SK-N-SH (cell line): ENCODE results near the gene TP53AIP1.

ENCODE experiments used
- CTCF ChIP-seq: fragments of 200-600 bp; sonication (generic); IDR thresholded peaks from 2 replicates; pipeline ENCODE4 v1.6.1; 2017; ENCODE audit warnings: antibody characterized with exemption, mild to moderate bottlenecking, moderate library complexity
- EP300 ChIP-seq, 2 experiments: IDR thresholded peaks; 2 replicates each; pipeline versions ENCODE4 v1.4.0 to v1.6.1; 2012; ENCODE audit warnings: borderline replicate concordance in 1 of 2, low read depth in 1 of 2, low read length in 1 of 2
- EZH2phosphoT487 ChIP-seq: fragments of 200-600 bp; sonication (generic); IDR thresholded peaks from 2 replicates; pipeline ENCODE4 v1.6.1; 2017; ENCODE audit warnings: low read depth, mixed run types, mild to moderate bottlenecking, antibody characterized with exemption, moderate library complexity, borderline replicate concordance
- FOXJ3 ChIP-seq: sonication (generic); formaldehyde crosslinking; IDR thresholded peaks from 2 replicates; pipeline ENCODE4 v1.5.1; 2020; ENCODE audit warnings: mild to moderate bottlenecking, missing genetic modification reagents
- FOXM1 ChIP-seq: IDR thresholded peaks from 2 replicates; pipeline ENCODE4 v1.4.0; 2012; ENCODE audit warnings: low read depth, mild to moderate bottlenecking
- MAX ChIP-seq: IDR thresholded peaks from 2 replicates; pipeline ENCODE4 v1.4.0; 2012; ENCODE audit warnings: low read depth
- MXI1 ChIP-seq: IDR thresholded peaks from 2 replicates; pipeline ENCODE4 v1.6.1; 2012; ENCODE audit warnings: mild to moderate bottlenecking, low read depth, low read length, improper control_type of control experiment
- POLR2AphosphoS5 ChIP-seq: IDR thresholded peaks from 2 replicates; pipeline ENCODE4 v1.6.1; 2012; ENCODE audit warnings: low read depth, low read length
- RCOR1 ChIP-seq: fragments of 150-350 bp; IDR thresholded peaks from 2 replicates; pipeline ENCODE4 v1.6.1; 2017; ENCODE audit warnings: antibody characterized with exemption, low read length
- REST ChIP-seq: IDR thresholded peaks from 2 replicates; pipeline ENCODE4 v1.6.1; 2012; ENCODE audit warnings: mild to moderate bottlenecking, low read depth, low read length, moderate library complexity
- RXRA ChIP-seq: IDR thresholded peaks from 2 replicates; pipeline ENCODE4 v1.4.0; 2012; ENCODE audit warnings: low read depth, mild to moderate bottlenecking, borderline replicate concordance
- TEAD4 ChIP-seq: IDR thresholded peaks from 2 replicates; pipeline ENCODE4 v1.4.0; 2012; ENCODE audit warnings: mild to moderate bottlenecking, borderline replicate concordance; ENCODE audit not compliant: insufficient read depth
- USF1 ChIP-seq: IDR thresholded peaks from 2 replicates; pipeline ENCODE4 v1.4.0; 2012; ENCODE audit warnings: low read depth, borderline replicate concordance

- no peak for TF ChIP-seq CTCF
- no peak for TF ChIP-seq POLR2AphosphoS5
- no peak for TF ChIP-seq RCOR1
- no peak for TF ChIP-seq RXRA
- no peak for TF ChIP-seq REST
- no peak for TF ChIP-seq TEAD4
- TF ChIP-seq FOXM1: no peak
- no peak for TF ChIP-seq MXI1
- no peak for TF ChIP-seq MAX
- no peak for TF ChIP-seq EZH2phosphoT487
- TF ChIP-seq FOXJ3: no peak
- no peak for TF ChIP-seq USF1
- no peak for TF ChIP-seq EP300 (IDR thresholded peaks at IDR 0.05; ENCODE audit: borderline replicate concordance in 1 of 2, low read depth in 1 of 2, low read length in 1 of 2)
These were observed 8.3 kb downstream of the TP53AIP1 start for GRCh38 chr11:128934351-128934750.
